MG63 (cell line): Measurements from ENCODE around the gene UXS1. TPM values are rescaled to one million over a fixed set of nuclear protein-coding genes. Genes with fewer than 3 reads are reported as not detected.

Experiments
- DNase-seq: peaks from one replicate; pipeline ENCODE4 v3.0.0-alpha.2; 2020
- H3K27me3 ChIP-seq: fragments of 250-450 bp; sonication (Bioruptor Pico); 2 replicates; pipeline ENCODE4 v1.5.1; 2020; ENCODE audit warnings: mild to moderate bottlenecking, moderate library complexity
- H3K36me3 ChIP-seq: fragments of 250-450 bp; sonication (Bioruptor Pico); 2 replicates; pipeline ENCODE4 v1.5.1; 2020; ENCODE audit warnings: mild to moderate bottlenecking, moderate library complexity
- H3K4me3 ChIP-seq: fragments of 250-450 bp; sonication (Bioruptor Pico); 2 replicates; pipeline ENCODE4 v1.5.1; 2020; ENCODE audit warnings: mild to moderate bottlenecking, moderate library complexity
- H3K9me3 ChIP-seq: fragments of 250-450 bp; sonication (Bioruptor Pico); 2 replicates; pipeline ENCODE4 v1.5.1; 2020; ENCODE audit warnings: mild to moderate bottlenecking, moderate library complexity
- total RNA-seq: library from RNA; depleted of rRNA; stranded (reverse); fragments of >200 nt; shearing (Covaris generic); gene quantifications from 2 replicates; pipeline ENCODE4 v1.2.3, GENCODE V29; 2014; ENCODE audit warnings: low replicate concordance

UXS1 gene
- total RNA-seq, 1 experiment from 2014 or later, result 18.9 TPM

GRCh38 chr2:106065268-106065982 is 128.7 kb downstream of the UXS1 start:
- DNase-seq, result no peak
- no peaks in the 10 kb centered on the region for H3K36me3 ChIP-seq
- no peaks in the 10 kb centered on the region for H3K9me3 ChIP-seq
- H3K27me3 ChIP-seq, result no peaks in the 10 kb centered on the region
- no peak overlapping the region for H3K4me3 ChIP-seq

DNA sequence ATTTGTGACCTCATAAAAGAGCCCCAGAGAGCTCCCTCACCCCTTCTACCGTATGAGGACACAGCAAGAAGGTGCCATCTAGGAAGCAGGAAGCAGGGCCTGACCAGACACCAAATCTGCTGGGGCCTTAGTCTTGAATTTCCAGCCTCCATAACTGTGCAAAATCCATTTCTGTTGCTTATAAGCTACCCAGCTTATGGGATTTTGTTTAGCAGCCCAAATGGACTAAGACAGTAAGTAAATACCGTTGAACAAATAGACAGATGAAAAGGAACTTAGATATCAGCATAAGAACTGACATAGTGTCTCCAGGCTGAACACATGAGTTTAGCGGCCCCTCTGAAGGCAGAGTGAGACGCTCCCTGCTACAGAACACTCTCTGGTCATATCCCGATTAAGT is 130.9 kb downstream of the UXS1 start:
- Histone ChIP-seq H3K4me3 (no peak overlapping the region), H3K27me3 (no peaks in the 10 kb centered on the region), H3K36me3 (no peaks in the 10 kb centered on the region), H3K9me3 (no peaks in the 10 kb centered on the region)
- no peak for DNase-seq

DNA sequence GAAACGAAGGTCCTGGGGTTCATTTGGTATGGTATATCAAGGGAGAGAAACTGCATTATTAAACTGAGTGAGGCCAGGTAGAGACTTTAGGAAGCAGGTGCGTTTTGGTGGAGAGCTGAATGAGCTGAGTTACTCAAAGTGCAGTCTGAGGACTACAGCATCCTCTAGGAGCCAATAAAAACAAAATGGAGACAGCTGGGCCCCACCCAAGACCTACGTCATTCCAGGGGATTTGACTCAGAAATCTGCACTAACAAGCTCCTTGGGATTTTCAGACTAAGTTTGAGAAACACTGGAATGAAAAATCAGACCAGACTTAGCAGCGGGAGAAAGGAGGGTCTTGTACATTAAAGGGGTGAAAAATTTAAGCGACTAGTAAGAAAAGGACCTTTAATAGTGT is 131.5 kb downstream of the UXS1 start:
- Histone ChIP-seq H3K36me3 (no peaks in the 10 kb centered on the region), H3K4me3 (no peak overlapping the region), H3K27me3 (no peaks in the 10 kb centered on the region), H3K9me3 (no peaks in the 10 kb centered on the region)
- DNase-seq, result no peak

DNA sequence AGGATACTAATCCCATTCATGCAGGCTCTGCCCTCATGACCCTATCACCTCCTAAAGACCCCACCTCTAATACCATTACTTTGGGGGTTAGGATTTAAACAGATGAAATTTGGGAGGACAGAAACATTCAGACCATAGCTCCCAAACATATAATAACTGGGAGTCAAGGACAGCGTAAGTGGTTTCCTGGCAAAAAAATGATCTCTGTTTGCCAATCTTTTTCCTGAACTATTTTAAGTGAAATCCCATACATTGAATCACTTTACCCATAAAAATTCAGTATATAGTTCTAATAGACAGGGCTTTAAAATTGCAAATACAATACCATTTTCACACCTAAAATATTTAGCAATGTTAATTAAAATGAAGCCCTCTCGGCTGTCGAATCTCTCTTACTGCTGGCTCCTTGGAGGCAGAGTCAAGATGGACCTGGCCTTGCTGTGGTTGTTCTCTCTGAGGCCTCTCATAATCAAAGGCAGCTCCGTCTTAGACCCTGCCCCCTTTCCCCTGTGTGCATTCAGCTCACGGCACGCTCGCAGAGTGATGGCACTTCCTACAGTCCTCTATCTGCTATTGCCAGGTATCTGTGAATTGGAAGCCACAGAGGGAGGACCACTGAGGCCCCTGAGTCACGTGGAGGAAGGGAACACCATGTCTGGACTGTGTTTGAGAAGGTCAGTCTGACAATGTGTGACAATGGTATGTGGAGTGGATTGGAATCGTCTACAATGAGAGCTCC is 132.3 kb downstream of the UXS1 start:
- Histone ChIP-seq H3K9me3 (no peaks in the 10 kb centered on the region), H3K36me3 (no peaks in the 10 kb centered on the region), H3K27me3 (no peaks in the 10 kb centered on the region), H3K4me3 (no peak overlapping the region)
- no peak for DNase-seq

GRCh38 chr2:106059416-106060065 is 134.6 kb downstream of the UXS1 start:
- DNase-seq, result no peak
- Histone ChIP-seq H3K36me3 (no peaks in the 10 kb centered on the region), H3K4me3 (no peak overlapping the region), H3K27me3 (no peaks in the 10 kb centered on the region), H3K9me3 (no peaks in the 10 kb centered on the region)

GRCh38 chr2:106058469-106059137 is 135.5 kb downstream of the UXS1 start:
- Histone ChIP-seq H3K4me3 (no peak overlapping the region), H3K36me3 (no peaks in the 10 kb centered on the region), H3K27me3 (no peaks in the 10 kb centered on the region), H3K9me3 (no peaks in the 10 kb centered on the region)
- DNase-seq, result no peak

DNA sequence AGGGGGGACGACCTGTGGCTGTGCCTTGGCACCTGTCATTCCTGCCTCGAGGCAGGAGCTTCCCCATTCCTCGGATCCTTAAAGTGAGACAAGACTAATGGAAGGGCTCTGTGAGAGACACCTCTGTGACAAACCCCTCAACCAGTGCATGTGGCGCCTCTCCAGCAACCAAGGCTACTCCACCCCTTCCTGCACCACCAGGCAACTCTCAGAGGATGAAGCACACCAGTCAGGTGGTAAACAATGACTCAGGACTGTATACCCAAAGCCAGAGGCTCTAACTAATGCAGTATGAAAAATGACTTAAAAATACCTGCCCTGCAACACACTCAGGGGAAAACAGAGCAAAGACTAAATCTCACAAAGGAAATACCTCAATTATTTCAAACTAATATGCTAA is 136.9 kb downstream of the UXS1 start:
- Histone ChIP-seq H3K27me3 (no peaks in the 10 kb centered on the region), H3K4me3 (no peak overlapping the region), H3K36me3 (no peaks in the 10 kb centered on the region), H3K9me3 (no peaks in the 10 kb centered on the region)
- no peak for DNase-seq

DNA sequence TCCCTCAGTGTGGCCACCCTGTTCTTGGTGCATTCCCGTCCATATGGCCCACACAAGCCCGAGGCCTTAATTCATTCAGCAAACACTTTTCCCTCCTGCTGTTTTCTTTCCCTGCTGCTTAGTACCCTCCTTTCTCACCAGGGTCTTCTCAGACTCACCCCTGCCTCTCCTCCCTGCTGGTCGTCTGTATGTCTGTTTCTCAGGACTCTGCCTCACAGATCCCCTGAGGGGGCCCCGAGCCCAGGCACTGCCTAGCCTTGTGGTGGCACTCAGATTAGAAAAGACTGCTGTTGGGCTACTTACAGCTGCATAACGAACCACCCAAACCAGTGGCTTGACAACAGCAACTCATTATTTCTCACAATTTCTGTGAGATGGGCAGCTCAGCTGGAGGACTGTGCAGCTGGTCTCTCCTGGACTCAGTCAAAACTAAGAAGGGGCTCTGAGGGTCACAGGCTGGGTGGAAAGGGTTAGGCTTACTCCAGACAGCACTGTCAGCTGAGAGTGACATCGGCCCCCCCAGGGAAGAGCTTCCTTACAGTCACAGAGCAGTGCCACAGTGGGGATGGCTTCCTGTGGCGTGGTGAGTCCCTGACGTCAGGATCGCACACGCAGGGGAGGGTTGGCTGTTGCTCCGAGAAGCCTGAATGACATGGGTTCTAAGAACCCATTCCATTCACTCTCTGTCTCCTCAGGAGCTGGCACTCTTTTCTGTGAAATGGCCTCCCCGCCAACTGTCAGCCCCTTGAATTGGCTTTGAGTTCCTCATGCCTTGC is 139.0 kb downstream of the UXS1 start:
- no peaks in the 10 kb centered on the region for H3K9me3 ChIP-seq
- H3K4me3 ChIP-seq, result no peak overlapping the region
- H3K27me3 ChIP-seq, result no peaks in the 10 kb centered on the region
- no peak for DNase-seq
- no peaks in the 10 kb centered on the region for H3K36me3 ChIP-seq

DNA sequence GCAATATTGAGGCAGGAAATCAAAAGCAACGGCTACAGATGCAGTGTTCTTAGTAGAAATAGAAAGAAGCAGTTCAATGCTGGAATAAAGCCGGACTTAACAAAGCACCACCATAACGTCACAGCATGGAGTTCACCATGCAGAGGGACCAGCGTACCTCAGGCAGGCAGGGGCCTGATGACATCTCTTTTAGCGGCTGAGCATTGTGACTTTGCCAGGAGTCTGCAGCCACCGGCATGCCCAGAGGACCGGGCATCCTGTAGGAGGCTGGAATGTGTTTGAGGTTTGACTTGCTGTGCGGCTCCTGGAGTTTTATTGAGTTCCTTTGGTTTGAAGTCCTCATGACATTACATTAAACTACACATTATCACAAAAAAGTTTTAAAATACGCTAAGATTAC is 139.8 kb downstream of the UXS1 start:
- Histone ChIP-seq H3K27me3 (no peaks in the 10 kb centered on the region), H3K4me3 (no peak overlapping the region), H3K9me3 (no peaks in the 10 kb centered on the region), H3K36me3 (no peaks in the 10 kb centered on the region)
- DNase-seq, result no peak

- no peak overlapping the region for H3K4me3 ChIP-seq
Observed at GRCh38 chr2:106053581-106053980, 140.5 kb downstream of the UXS1 start.

DNA sequence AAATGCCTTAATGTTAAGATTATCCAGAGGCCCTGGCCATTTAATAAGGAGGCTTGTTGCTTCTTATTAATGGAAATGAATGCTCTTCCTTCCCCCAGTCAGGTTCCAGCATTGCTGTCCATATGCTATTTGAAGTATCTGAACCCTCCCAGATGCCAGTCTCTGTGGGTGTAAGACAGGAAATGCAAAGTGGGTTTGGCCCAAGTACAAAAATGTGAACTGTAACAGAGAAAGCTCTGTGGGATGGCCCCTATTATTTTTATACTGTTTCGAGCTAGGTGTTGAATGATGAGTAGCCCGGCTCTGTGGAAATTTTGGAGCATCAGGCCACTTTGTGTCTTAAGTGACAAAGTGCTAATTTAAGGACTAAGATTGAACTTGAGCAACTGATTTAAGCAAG is 141.0 kb downstream of the UXS1 start:
- peak; percentile 49 for DNase-seq
- H3K9me3 ChIP-seq, result no peaks in the 10 kb centered on the region
- no peaks in the 10 kb centered on the region for H3K27me3 ChIP-seq
- H3K36me3 ChIP-seq, result no peaks in the 10 kb centered on the region
- H3K4me3 ChIP-seq, result no peak overlapping the region

More at GRCh38 chr2:106053581-106053980, 140.5 kb downstream of the UXS1 start:
- Histone ChIP-seq H3K9me3 (no peaks in the 10 kb centered on the region), H3K27me3 (no peaks in the 10 kb centered on the region), H3K36me3 (no peaks in the 10 kb centered on the region)
- no peak for DNase-seq

DNA sequence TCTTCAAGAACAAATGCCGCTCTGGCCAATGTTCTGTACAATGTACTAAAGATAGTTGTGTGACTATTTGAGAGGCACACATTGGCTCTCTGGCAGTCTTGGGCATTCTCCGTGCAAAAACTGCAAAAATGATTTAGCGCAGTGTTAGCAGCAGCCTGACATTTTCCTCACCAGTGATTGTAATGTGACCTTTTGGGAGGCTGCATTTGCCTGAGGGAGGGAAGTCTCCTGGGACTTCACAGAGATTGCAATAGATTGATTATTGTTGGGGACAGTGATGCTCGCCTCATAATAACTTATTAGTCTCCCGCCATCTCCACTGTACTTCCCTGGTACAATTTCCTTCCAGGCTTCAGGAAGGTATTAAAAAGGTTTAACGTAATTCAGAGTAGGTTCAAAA is 149.2 kb downstream of the UXS1 start:
- H3K36me3 ChIP-seq, result no peaks in the 10 kb centered on the region
- DNase-seq, result no peak
- no peak overlapping the region for H3K4me3 ChIP-seq
- H3K9me3 ChIP-seq, result no peaks in the 10 kb centered on the region
- H3K27me3 ChIP-seq, result no peaks in the 10 kb centered on the region

DNA sequence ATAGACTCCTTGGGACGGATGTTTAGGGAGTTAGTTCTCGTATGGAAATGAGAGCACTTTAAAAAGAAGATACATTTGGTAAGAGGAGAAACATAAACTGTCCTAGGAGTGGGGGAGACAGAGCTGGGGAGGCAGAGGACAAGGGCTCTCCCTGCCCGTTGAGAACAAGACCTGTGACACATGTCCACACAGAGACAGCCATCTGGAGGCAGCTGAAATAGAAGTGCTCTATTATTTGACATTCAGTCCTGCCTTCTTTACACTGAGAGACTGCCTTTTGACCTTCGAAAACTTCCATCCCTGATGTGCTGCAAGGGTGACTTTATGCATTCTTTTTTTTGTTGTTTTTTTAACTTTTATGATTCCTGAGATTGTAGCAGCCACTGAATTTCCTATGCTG is 150.1 kb downstream of the UXS1 start:
- no peak overlapping the region for H3K4me3 ChIP-seq
- DNase-seq, result no peak
- no peaks in the 10 kb centered on the region for H3K27me3 ChIP-seq
- H3K9me3 ChIP-seq, result no peaks in the 10 kb centered on the region
- H3K36me3 ChIP-seq, result no peaks in the 10 kb centered on the region
